ENCODE data around the gene SLC6A9. TPM values are rescaled to one million over a fixed set of nuclear protein-coding genes. Genes with fewer than 3 reads are reported as not detected.

The SLC6A9 gene
- total RNA-seq, 2 donors from 2014 or later, result 4.6 to 5.6 TPM

- intact Hi-C loops (cut with DNase I), result no loop called here
- H3K27ac ChIP-seq, result no peak overlapping the region
- DNase-seq (ENCODE audit: low spot score), result no peak
- H3K4me1 ChIP-seq (replicated peaks), result no peaks in the 10 kb centered on the region
- WGBS, result 95% methylated on average over 4 of the region's 4 CpGs
- no peaks in the 10 kb centered on the region for H3K27me3 ChIP-seq (replicated peaks; ENCODE audit: insufficient read depth)
- no peaks in the 10 kb centered on the region for H3K36me3 ChIP-seq
- TF ChIP-seq CTCF (IDR thresholded peaks at IDR 0.05) (no peak), POLR2AphosphoS5 (IDR thresholded peaks at IDR 0.05) (no peak), POLR2A (IDR thresholded peaks at IDR 0.05) (no peak)
- no peak overlapping the region for H3K4me3 ChIP-seq
- no peaks in the 10 kb centered on the region for H3K9me3 ChIP-seq
Measured at GRCh38 chr1:44034423-44034822, 3.2 kb upstream of the SLC6A9 start.

GRCh38 chr1:44033756-44034155, 2.5 kb upstream of the SLC6A9 start:
- Histone ChIP-seq H3K36me3 (no peaks in the 10 kb centered on the region), H3K27ac (no peak overlapping the region), H3K9me3 (no peaks in the 10 kb centered on the region), H3K27me3 (replicated peaks; ENCODE audit: insufficient read depth) (no peaks in the 10 kb centered on the region), H3K4me3 (no peak overlapping the region), H3K4me1 (replicated peaks) (no peaks in the 10 kb centered on the region)
- TF ChIP-seq CTCF (IDR thresholded peaks at IDR 0.05), result no peak
- TF ChIP-seq POLR2AphosphoS5 (IDR thresholded peaks at IDR 0.05), result no peak
- no peak for TF ChIP-seq POLR2A (IDR thresholded peaks at IDR 0.05)
- DNase-seq (ENCODE audit: low spot score), result no peak
- WGBS, result 64% methylated on average over 8 of the region's 8 CpGs
- intact Hi-C loops (cut with DNase I), result no loop called here

GRCh38 chr1:44033041-44033575, 1.8 kb upstream of the SLC6A9 start:
- Histone ChIP-seq H3K4me1 (replicated peaks) (no peaks in the 10 kb centered on the region), H3K36me3 (no peaks in the 10 kb centered on the region), H3K27me3 (replicated peaks; ENCODE audit: insufficient read depth) (no peaks in the 10 kb centered on the region), H3K4me3 (no peak overlapping the region), H3K27ac (no peak overlapping the region), H3K9me3 (no peaks in the 10 kb centered on the region)
- DNase-seq (ENCODE audit: low spot score), result no peak
- 83% methylated on average over 8 of the region's 8 CpGs for WGBS
- intact Hi-C loops (cut with DNase I), result no loop called here
- TF ChIP-seq CTCF (IDR thresholded peaks at IDR 0.05) (no peak), POLR2AphosphoS5 (IDR thresholded peaks at IDR 0.05) (no peak), POLR2A (IDR thresholded peaks at IDR 0.05) (no peak)

GRCh38 chr1:44032170-44032790, 1.0 kb upstream of the SLC6A9 start:
- TF ChIP-seq POLR2AphosphoS5 (IDR thresholded peaks at IDR 0.05), result peak; percentile 29
- TF ChIP-seq POLR2A (IDR thresholded peaks at IDR 0.05), result no peak
- H3K9me3 ChIP-seq, result no peaks in the 10 kb centered on the region
- no peaks in the 10 kb centered on the region for H3K36me3 ChIP-seq
- no peaks in the 10 kb centered on the region for H3K27me3 ChIP-seq (replicated peaks; ENCODE audit: insufficient read depth)
- intact Hi-C loops (cut with DNase I), result no loop called here
- no peak overlapping the region for H3K4me3 ChIP-seq
- H3K27ac ChIP-seq, result peak overlapping the region; percentile 87 to 88
- 26% methylated on average over 6 of the region's 6 CpGs for WGBS
- DNase-seq (ENCODE audit: low spot score), result no peak
- H3K4me1 ChIP-seq (replicated peaks), result no peaks in the 10 kb centered on the region

- H3K4me3 ChIP-seq, result peak overlapping the region; percentile 67 to 80
- no peaks in the 10 kb centered on the region for H3K36me3 ChIP-seq
- peak overlapping the region; percentile 87 to 88 for H3K27ac ChIP-seq
- no peaks in the 10 kb centered on the region for H3K4me1 ChIP-seq (replicated peaks)
- H3K27me3 ChIP-seq (replicated peaks; ENCODE audit: insufficient read depth), result no peaks in the 10 kb centered on the region
- 0% methylated on average over 28 of the region's 66 CpGs for whole genome bisulfite sequencing
- intact Hi-C loops (cut with DNase I), result no loop called here
- DNase-seq (ENCODE audit: low spot score), result no peak
- peak; percentile 11 for TF ChIP-seq POLR2A (IDR thresholded peaks at IDR 0.05)
- TF ChIP-seq POLR2AphosphoS5 (IDR thresholded peaks at IDR 0.05), result no peak
- no peak for TF ChIP-seq CTCF (IDR thresholded peaks at IDR 0.05)
- no peaks in the 10 kb centered on the region for H3K9me3 ChIP-seq
Measured at GRCh38 chr1:44030605-44031251, 534 bp downstream of the SLC6A9 start.

Data from prostate gland (tissue), 2 donors.